Measurements from ENCODE around the gene LHX6. TPM values are rescaled to one million over a fixed set of nuclear protein-coding genes. Genes with fewer than 3 reads are reported as not detected.

The LHX6 gene
- total and polyA plus RNA-seq, 2 of the 4 experiments (the other 2 are of a cell fraction), result under 0.01 to 0.05 TPM

- in situ Hi-C loops (cut with MboI; ENCODE audit: low sequenced_read_pairs), result no loop called here
- Histone ChIP-seq H3K27ac (ENCODE audit: insufficient read depth, low read length) (no peak overlapping the region), H3K18ac (ENCODE audit: low read depth, low read length) (no peak overlapping the region), H3K4me3 (ENCODE audit: insufficient read depth, low read depth, low read length) (no peak overlapping the region), H3K56ac (ENCODE audit: extremely low read depth, insufficient read depth, low read length) (no peak overlapping the region), H2BK15ac (ENCODE audit: low read depth, low read length) (no peak overlapping the region), H2BK20ac (ENCODE audit: low read depth, low read length) (no peak overlapping the region), H3K9me1 (ENCODE audit: insufficient read depth, low read length) (0 out of 2 replicates have a peak, but pooled peaks cover 4% of the 10 kb centered on the region), H3K23ac (ENCODE audit: low read depth, low read length) (no peak overlapping the region), H4K91ac (ENCODE audit: insufficient read depth, low read depth, low read length) (no peak overlapping the region), H3K4ac (ENCODE audit: low read depth, low read length) (no peak overlapping the region), H3K4me1 (ENCODE audit: control insufficient read depth, insufficient read depth, low read length) (no peaks in the 10 kb centered on the region; the same call in 1 of the 2 replicates), H3K27me3 (ENCODE audit: control insufficient read depth, insufficient read depth, low read length) (peaks cover 96% of the 10 kb centered on the region), H4K8ac (ENCODE audit: low read depth in 2 of 2, low read length in 2 of 2) (no peak overlapping the region), H2AK5ac (ENCODE audit: low read depth, low read length) (no peak overlapping the region), H2AK9ac (replicated peaks; ENCODE audit: low read depth, low read length, poor library complexity) (no peak overlapping the region), H4K20me1 (ENCODE audit: insufficient read depth, low read length) (peaks cover 13% of the 10 kb centered on the region; the same call in 1 of the 2 replicates), H2AFZ (replicated peaks; ENCODE audit: low read length, poor library complexity) (peak overlapping the region; percentile 8), H2BK5ac (ENCODE audit: low read depth, low read length, poor library complexity, severe bottlenecking) (no peak overlapping the region), H3K79me1 (ENCODE audit: low read depth in 1 of 2, low read length in 2 of 2) (no peaks in the 10 kb centered on the region), H3K9me3 (ENCODE audit: control insufficient read depth, insufficient read depth, low read length) (peaks cover 2% of the 10 kb centered on the region; the same call in 1 of the 2 replicates), H3K4me2 (ENCODE audit: low read depth, low read length) (peak overlapping the region; percentile 31; the same call in 1 of the 2 replicates), H4K5ac (ENCODE audit: low read depth, low read length) (no peak overlapping the region), H3K36me3 (ENCODE audit: control insufficient read depth, insufficient read depth, low read length) (no peaks in the 10 kb centered on the region), H2BK120ac (ENCODE audit: low read depth, low read length) (no peak overlapping the region), H3K14ac (replicated peaks; ENCODE audit: low read depth, low read length) (no peak overlapping the region), H3K9ac (ENCODE audit: low read depth, low read length) (no peak overlapping the region)
- POLR2A ChIA-PET (ENCODE audit: unreplicated experiment), result interaction anchor here (0.6 kb wide), 1 partner anchor 1691 kb away, joined by 4 read pairs; no protein-coding TSS in a partner anchor
- DNase-seq (no peak), ATAC-seq (ENCODE audit: low read depth) (no peak)
- dilution Hi-C loops (cut with HindIII; ENCODE audit: low sequenced_read_pairs, unreplicated experiment), result no loop called here
- CTCF ChIA-PET, result no interaction called here
- intact Hi-C loops (cut with micrococcal nuclease), result no loop called here
- 21% methylated on average over 44 of the region's 51 CpGs; no CpG with 5 or more reads in 1 of the 2 experiments for WGBS, 2 experiments (ENCODE audit: extremely low coverage in 2 of 2, insufficient read length in 1 of 2)
- BruUV-seq (replicated peaks), result no TSS peak
- TF ChIP-seq SMC3 (IDR thresholded peaks at IDR 0.05; ENCODE audit: low read depth, low read length) (no peak), MAZ (IDR thresholded peaks at IDR 0.05; ENCODE audit: borderline replicate concordance, low read depth, low read length) (no peak), CHD1 (IDR thresholded peaks at IDR 0.05; ENCODE audit: low read depth, low read length) (no peak), CEBPB (IDR thresholded peaks at IDR 0.05; ENCODE audit: low read depth, low read length) (no peak), CTCF (conservative IDR thresholded peaks at IDR 0.05; ENCODE audit: low read depth, low read length) (no peak), RAD21 (IDR thresholded peaks at IDR 0.05; ENCODE audit: low read length) (no peak), NFE2L2 (IDR thresholded peaks at IDR 0.05; ENCODE audit: low read depth, low read length) (no peak), RFX5 (IDR thresholded peaks at IDR 0.05; ENCODE audit: low read depth, low read length) (no peak), USF2 (IDR thresholded peaks at IDR 0.05; ENCODE audit: low read depth, low read length) (no peak), RCOR1 (IDR thresholded peaks at IDR 0.05; ENCODE audit: insufficient replicate concordance, low read length) (no peak), MXI1 (IDR thresholded peaks at IDR 0.05; ENCODE audit: borderline replicate concordance, low read depth, low read length) (no peak), MAFK (IDR thresholded peaks at IDR 0.05; ENCODE audit: low read depth, low read length) (no peak), FOS (IDR thresholded peaks at IDR 0.05; ENCODE audit: low read depth, low read length) (no peak)
- TF ChIP-seq, protein P1, sequence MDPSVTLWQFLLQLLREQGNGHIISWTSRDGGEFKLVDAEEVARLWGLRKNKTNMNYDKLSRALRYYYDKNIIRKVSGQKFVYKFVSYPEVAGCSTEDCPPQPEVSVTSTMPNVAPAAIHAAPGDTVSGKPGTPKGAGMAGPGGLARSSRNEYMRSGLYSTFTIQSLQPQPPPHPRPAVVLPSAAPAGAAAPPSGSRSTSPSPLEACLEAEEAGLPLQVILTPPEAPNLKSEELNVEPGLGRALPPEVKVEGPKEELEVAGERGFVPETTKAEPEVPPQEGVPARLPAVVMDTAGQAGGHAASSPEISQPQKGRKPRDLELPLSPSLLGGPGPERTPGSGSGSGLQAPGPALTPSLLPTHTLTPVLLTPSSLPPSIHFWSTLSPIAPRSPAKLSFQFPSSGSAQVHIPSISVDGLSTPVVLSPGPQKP (IDR thresholded peaks at IDR 0.05; ENCODE audit: borderline replicate concordance, low read depth, low read length), result no peak
These were observed 3.2 kb downstream of the LHX6 start for GRCh38 chr9:122225312-122226141.
